Spleen (tissue), 11 donors: ENCODE data around the gene CACNA2D4. TPM values are rescaled to one million over a fixed set of nuclear protein-coding genes. Genes with fewer than 3 reads are reported as not detected.

Source experiments
- DNase-seq: peaks from one replicate; pipeline ENCODE4 v3.0.0-alpha.2; 2020
- H3K27ac ChIP-seq, 8 donors: fragments of 200-600 bp; sonication (generic) in 7 of 8; 1 replicate in 4 of 8; 2 replicates in 4 of 8; pipeline versions ENCODE4 v1.5.0 to v1.8.0; 2016 to 2021; ENCODE audit warnings: inconsistent platforms in 4 of 8, mild to moderate bottlenecking in 4 of 8, moderate library complexity in 1 of 8
- H3K27me3 ChIP-seq, 7 donors: fragments of 200-600 bp; sonication (generic) in 6 of 7; replicated peaks in 1 of 7; 1 replicate in 4 of 7; 2 replicates in 3 of 7; pipeline versions ENCODE4 v1.5.0 to v1.8.0; 2016 to 2021; ENCODE audit warnings: inconsistent platforms in 3 of 7, mild to moderate bottlenecking in 1 of 7
- H3K36me3 ChIP-seq, 6 donors: fragments of 200-600 bp; sonication (generic) in 5 of 6; 1 replicate in 4 of 6; 2 replicates in 2 of 6; pipeline versions ENCODE4 v1.5.0 to v1.8.0; 2016 to 2021; ENCODE audit warnings: inconsistent platforms in 2 of 6
- H3K4me1 ChIP-seq, 6 donors: fragments of 200-600 bp; sonication (generic) in 5 of 6; 1 replicate in 3 of 6; 2 replicates in 3 of 6; pipeline versions ENCODE4 v1.5.0 to v1.8.0; 2016 to 2021; ENCODE audit warnings: inconsistent platforms in 3 of 6
- H3K4me3 ChIP-seq, 8 donors: fragments of 200-600 bp; sonication (generic) in 7 of 8; 1 replicate in 4 of 8; 2 replicates in 4 of 8; pipeline versions ENCODE4 v1.5.0 to v1.8.0; 2016 to 2021; ENCODE audit warnings: inconsistent platforms in 4 of 8, mild to moderate bottlenecking in 4 of 8, moderate library complexity in 2 of 8
- H3K9me3 ChIP-seq, 8 donors: fragments of 200-600 bp; sonication (generic) in 7 of 8; 1 replicate in 4 of 8; 2 replicates in 4 of 8; pipeline versions ENCODE4 v1.5.0 to v1.8.0; 2016 to 2021; ENCODE audit warnings: inconsistent platforms in 4 of 8
- CTCF ChIP-seq, 11 experiments: fragments of 200-600 bp in 7 of 11; fragments of 450-650 bp in 4 of 11; sonication (generic) in 4 of 11; IDR thresholded peaks in 8 of 11; conservative IDR thresholded peaks in 3 of 11; 1 replicate in 7 of 11; 2 replicates in 4 of 11; pipeline versions ENCODE4 v1.4.0 to v1.8.0; 2016 to 2021; ENCODE audit warnings: antibody characterized with exemption in 11 of 11, inconsistent platforms in 4 of 11, mild to moderate bottlenecking in 1 of 11
- POLR2A ChIP-seq, 3 donors: fragments of 450-650 bp; IDR thresholded peaks; one replicate each; pipeline ENCODE4 v1.5.1; 2017; ENCODE audit warnings: antibody characterized with exemption in 3 of 3, mild to moderate bottlenecking in 1 of 3
- POLR2AphosphoS5 ChIP-seq, 3 donors: sonication (generic); formaldehyde crosslinking; IDR thresholded peaks; one replicate each; pipeline ENCODE4 v1.5.1; 2017; ENCODE audit warnings: antibody characterized with exemption in 3 of 3
- WGBS, 5 donors: extraction: QIAGEN DNeasy Blood & Tissue Kit in 3 of 5; methylation state at CpG; one replicate each; pipeline versions ENCODE4 v1.1.5 to v1.1.7; 2013 to 2018; 5-methylcytosine and 5-hydroxymethylcytosine counted together
- intact Hi-C: fragments of 100-400 bp; cut with DNase I; formaldehyde crosslinking; loops from one replicate; pipeline ENCODE4 v1.15.0; 2023; ENCODE audit warnings: low total_unique reads
- polyA plus RNA-seq, 3 donors: library from polyadenylated mRNA; stranded (reverse); fragments of 200-250 nt; gene quantifications; one replicate each; pipeline ENCODE4 v1.2.1, GENCODE V29; 2013
- total RNA-seq, 7 donors: library from RNA; depleted of rRNA in 3 of 7; stranded (reverse); fragments of >200 nt in 3 of 7; fragmentation: NEBNext Ultra II Directional in 4 of 7; extraction: Animal tissue kit (Norgen Biotek cat#: 25700) in 4 of 7; gene quantifications; one replicate each; pipeline versions ENCODE4 v1.1.0 to v1.2.1, GENCODE V29; 2016 to 2021
- donor health status: healthy with polysubstance abuse.
- donor health status: DM: no; HTN: no; CAD: no; lungs with moderate emphysema.
- donor health status: DM: no; HTN: no; CAD: no.
- donor health status: Bipolar disorder and iron deficiency.
- donor health status: healthy.
- donor health status: DM: no; HTN: no; CAD: no.
- donor health status: DM: yes; HTN: yes; CAD: no.

Gene CACNA2D4
- total and polyA plus RNA-seq, 10 donors: 3.3 to 11.8 (median 7.0) TPM

GRCh38 chr12:1933342-1934051 is 15.0 kb upstream of the CACNA2D4 start:
- Histone ChIP-seq H3K9me3 (no peaks in the 10 kb centered on the region), H3K4me3 (no peak overlapping the region), H3K27ac (no peak overlapping the region), H3K27me3 (peaks cover 0 to 14% (median 0%) of the 10 kb centered on the region in 7 donors), H3K4me1 (peaks cover 9 to 47% (median 22%) of the 10 kb centered on the region in 6 donors), H3K36me3 (peaks cover 0 to 21% (median 11%) of the 10 kb centered on the region in 6 donors)
- DNase-seq: peak; percentile 74
- WGBS, 5 donors: 59 to 76% (median 68%) methylated on average over 12 to 16 of the region's 16 CpGs
- intact Hi-C loops: no loop called here
- TF ChIP-seq POLR2A (IDR thresholded peaks at IDR 0.05): no peak
- no peak for TF ChIP-seq CTCF (IDR thresholded peaks at IDR 0.05 in 8 of 11, conservative IDR thresholded peaks at IDR 0.05 in 3 of 11)
- TF ChIP-seq POLR2AphosphoS5 (IDR thresholded peaks at IDR 0.05): peak in 1 of 3 donors; percentile 47

DNA sequence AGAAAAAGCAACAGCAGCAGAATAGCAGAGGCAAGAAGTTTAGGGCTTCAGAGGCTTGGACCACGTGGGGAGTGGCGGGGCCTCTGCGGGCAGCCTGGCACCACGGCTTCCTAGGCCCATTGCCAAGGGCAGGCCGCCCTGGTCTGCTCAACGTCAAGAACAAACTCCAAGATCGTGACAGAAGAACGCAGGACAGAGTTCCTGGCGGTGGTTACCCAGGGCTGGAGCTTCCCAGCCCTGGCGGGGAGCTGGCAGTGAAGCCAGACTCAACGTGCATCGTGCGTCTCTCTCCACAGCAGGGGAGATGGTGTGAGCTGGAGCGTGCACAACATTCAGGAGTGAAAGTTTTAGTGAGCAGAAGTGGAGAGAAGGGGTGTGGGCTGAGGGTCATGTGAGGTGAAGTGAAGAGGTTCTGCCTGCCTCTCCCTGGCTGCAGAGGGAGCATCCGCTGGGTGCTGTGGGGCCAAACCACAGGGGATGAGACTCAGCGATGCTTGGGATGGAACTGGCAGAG is 13.9 kb upstream of the CACNA2D4 start:
- intact Hi-C loops: no loop called here
- no peak overlapping the region for H3K27ac ChIP-seq
- H3K4me3 ChIP-seq: no peak overlapping the region
- peaks cover 0 to 16% (median 0%) of the 10 kb centered on the region in 7 donors for H3K27me3 ChIP-seq
- peaks cover 9 to 47% (median 22%) of the 10 kb centered on the region in 6 donors for H3K4me1 ChIP-seq
- H3K9me3 ChIP-seq: no peaks in the 10 kb centered on the region
- DNase-seq: peak; percentile 70
- TF ChIP-seq POLR2A (IDR thresholded peaks at IDR 0.05): no peak
- no peak for TF ChIP-seq CTCF (IDR thresholded peaks at IDR 0.05 in 8 of 11, conservative IDR thresholded peaks at IDR 0.05 in 3 of 11)
- peak in 2 of 3 donors; percentile 17 to 29 for TF ChIP-seq POLR2AphosphoS5 (IDR thresholded peaks at IDR 0.05)
- WGBS, 5 donors: 32 to 44% (median 36%) methylated on average over 16 of the region's 16 CpGs
- peaks cover 0 to 10% (median 1%) of the 10 kb centered on the region in 6 donors for H3K36me3 ChIP-seq

GRCh38 chr12:1931642-1932041 is 13.2 kb upstream of the CACNA2D4 start:
- intact Hi-C loops: no loop called here
- TF ChIP-seq POLR2AphosphoS5 (IDR thresholded peaks at IDR 0.05) (no peak), CTCF (IDR thresholded peaks at IDR 0.05 in 8 of 11, conservative IDR thresholded peaks at IDR 0.05 in 3 of 11) (no peak), POLR2A (IDR thresholded peaks at IDR 0.05) (no peak)
- H3K9me3 ChIP-seq: no peaks in the 10 kb centered on the region

More at GRCh38 chr12:1931642-1932041, 13.2 kb upstream of the CACNA2D4 start:
- WGBS, 5 donors: 86 to 96% (median 94%) methylated on average over 9 of the region's 9 CpGs
- H3K4me3 ChIP-seq: no peak overlapping the region
- DNase-seq: no peak
- peaks cover 0 to 4% (median 0%) of the 10 kb centered on the region in 6 donors for H3K36me3 ChIP-seq
- no peak overlapping the region for H3K27ac ChIP-seq
- peaks cover 9 to 47% (median 22%) of the 10 kb centered on the region in 6 donors for H3K4me1 ChIP-seq
- peaks cover 0 to 16% (median 0%) of the 10 kb centered on the region in 7 donors for H3K27me3 ChIP-seq
